ENCODE measurements around the gene CEMP1. TPM values are rescaled to one million over a fixed set of nuclear protein-coding genes. Genes with fewer than 3 reads are reported as not detected.

Gene CEMP1
- total RNA-seq, 1 donor from 2014 or later, result not detected

DNA sequence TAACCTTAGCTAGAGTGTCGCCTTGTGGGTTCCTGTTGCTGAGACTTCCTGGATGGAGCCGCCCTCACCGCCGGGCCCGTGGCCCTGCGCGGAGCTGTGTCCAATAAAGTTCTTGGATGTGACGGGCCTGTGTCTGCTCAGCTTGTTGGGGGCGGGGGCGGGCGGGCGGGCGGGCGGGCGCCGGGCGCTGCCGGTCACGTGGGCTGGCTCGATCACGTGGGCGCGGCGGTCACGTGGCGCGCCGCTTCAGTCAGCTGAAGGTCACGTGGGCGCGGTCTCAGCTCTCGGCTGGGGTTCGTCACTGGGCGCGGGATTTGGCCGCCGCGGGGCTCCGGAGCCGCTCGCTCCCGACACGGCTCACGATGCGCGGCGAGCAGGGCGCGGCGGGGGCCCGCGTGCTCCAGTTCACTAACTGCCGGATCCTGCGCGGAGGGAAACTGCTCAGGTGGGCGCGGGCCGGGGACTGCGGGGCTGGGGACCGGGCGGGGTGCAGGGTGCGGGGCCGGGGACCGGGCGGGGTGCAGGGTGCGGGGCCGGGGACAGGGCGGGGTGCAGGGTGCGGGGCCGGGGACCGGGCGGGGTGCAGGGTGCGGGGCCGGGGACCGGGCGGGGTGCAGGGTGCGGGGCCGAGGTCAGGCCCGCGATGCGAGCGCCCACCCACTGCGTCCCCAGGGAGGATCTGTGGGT lies 11.0 kb downstream of the CEMP1 start, which contains the start of gene AMDHD2:
TSS of gene AMDHD2 (plus strand) at position 275 of the 687 bp plus-strand sequence. CDS start at position 363, 88 bp downstream.
- no peaks in the 10 kb centered on the region for H3K27me3 Mint-ChIP-seq
- H3K4me3 Mint-ChIP-seq, result peak within 1 kb of the TSS; percentile 86
- H3K36me3 Mint-ChIP-seq (ENCODE audit: low read depth), result peaks cover 35% of the 10 kb centered on the region
- H3K4me1 Mint-ChIP-seq, result peaks cover 46% of the 10 kb centered on the region
- H3K9me3 Mint-ChIP-seq, result no peaks in the 10 kb centered on the region
- peak; percentile 97 for DNase-seq
- intact Hi-C loops (cut with micrococcal nuclease), result no loop called here
- peak within 1 kb of the TSS; percentile 91 for H3K27ac Mint-ChIP-seq

DNA sequence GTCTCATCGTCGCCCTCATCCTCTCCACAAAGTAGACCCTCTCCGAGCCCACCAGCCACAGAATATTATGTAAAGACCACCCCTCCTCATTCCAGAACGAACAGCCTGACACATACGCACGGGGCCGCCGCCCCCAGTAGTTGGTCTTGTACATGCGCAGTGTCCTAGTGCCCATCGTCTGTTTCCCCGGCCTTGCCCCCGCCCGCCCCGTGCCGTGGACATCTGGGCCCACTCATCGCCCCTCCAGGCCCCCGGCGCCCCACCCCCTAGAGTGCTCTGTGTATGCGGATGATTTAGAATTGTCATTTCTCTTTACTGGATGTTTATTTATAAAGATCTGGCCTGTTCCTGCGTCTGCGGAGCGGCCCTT lies 11.5 kb downstream of the CEMP1 start:
- peaks cover 48% of the 10 kb centered on the region for H3K4me1 Mint-ChIP-seq
- no peak for DNase-seq
- intact Hi-C loops (cut with micrococcal nuclease), result loop anchor here (10.0 kb wide), 1 partner anchor 85 kb away; no protein-coding TSS in a partner anchor
- no peaks in the 10 kb centered on the region for H3K27me3 Mint-ChIP-seq
- H3K27ac Mint-ChIP-seq, result peak overlapping the region; percentile 91
- no peaks in the 10 kb centered on the region for H3K9me3 Mint-ChIP-seq
- H3K4me3 Mint-ChIP-seq, result peak overlapping the region; percentile 80
- peaks cover 35% of the 10 kb centered on the region for H3K36me3 Mint-ChIP-seq (ENCODE audit: low read depth)

DNA sequence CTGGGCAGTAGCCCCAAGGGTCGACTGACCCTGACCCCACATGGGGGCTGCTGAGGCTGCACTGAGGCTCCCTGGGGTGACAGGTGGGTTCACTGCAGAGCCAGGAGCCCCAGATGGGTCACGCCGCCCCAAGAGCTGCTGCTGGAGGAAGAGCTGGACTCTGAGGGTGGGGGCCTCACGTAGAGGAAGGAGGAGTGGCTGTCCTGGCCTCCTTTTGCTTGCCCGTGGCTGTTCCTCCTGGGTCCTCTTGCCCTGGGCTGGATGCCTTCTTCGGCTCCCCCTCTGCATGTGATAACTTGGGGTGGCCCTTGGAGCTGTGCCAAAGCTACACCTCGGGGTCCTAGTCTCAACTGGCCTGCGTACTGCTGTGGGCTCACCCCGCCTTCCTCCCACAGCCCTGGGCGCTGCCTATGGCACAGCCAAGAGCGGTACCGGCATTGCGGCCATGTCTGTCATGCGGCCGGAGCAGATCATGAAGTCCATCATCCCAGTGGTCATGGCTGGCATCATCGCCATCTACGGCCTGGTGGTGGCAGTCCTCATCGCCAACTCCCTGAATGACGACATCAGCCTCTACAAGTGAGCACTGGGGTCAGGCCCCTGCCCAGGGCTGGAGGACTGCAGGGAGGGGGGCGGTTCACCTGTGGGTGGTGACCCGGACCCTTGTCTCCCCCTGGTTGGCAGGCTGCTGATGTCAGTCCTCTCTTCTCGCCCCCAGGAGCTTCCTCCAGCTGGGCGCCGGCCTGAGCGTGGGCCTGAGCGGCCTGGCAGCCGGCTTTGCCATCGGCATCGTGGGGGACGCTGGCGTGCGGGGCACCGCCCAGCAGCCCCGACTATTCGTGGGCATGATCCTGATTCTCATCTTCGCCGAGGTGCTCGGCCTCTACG lies 12.1 kb downstream of the CEMP1 start:
- Mint-ChIP-seq H3K9me3 (no peaks in the 10 kb centered on the region), H3K36me3 (ENCODE audit: low read depth) (peaks cover 29% of the 10 kb centered on the region), H3K4me3 (peak overlapping the region; percentile 80), H3K27me3 (no peaks in the 10 kb centered on the region), H3K4me1 (peaks cover 44% of the 10 kb centered on the region), H3K27ac (peak overlapping the region; percentile 91)
- intact Hi-C loops (cut with micrococcal nuclease), result loop anchor here (10.0 kb wide), 1 partner anchor 86 kb away; no protein-coding TSS in a partner anchor
- no peak for DNase-seq

DNA sequence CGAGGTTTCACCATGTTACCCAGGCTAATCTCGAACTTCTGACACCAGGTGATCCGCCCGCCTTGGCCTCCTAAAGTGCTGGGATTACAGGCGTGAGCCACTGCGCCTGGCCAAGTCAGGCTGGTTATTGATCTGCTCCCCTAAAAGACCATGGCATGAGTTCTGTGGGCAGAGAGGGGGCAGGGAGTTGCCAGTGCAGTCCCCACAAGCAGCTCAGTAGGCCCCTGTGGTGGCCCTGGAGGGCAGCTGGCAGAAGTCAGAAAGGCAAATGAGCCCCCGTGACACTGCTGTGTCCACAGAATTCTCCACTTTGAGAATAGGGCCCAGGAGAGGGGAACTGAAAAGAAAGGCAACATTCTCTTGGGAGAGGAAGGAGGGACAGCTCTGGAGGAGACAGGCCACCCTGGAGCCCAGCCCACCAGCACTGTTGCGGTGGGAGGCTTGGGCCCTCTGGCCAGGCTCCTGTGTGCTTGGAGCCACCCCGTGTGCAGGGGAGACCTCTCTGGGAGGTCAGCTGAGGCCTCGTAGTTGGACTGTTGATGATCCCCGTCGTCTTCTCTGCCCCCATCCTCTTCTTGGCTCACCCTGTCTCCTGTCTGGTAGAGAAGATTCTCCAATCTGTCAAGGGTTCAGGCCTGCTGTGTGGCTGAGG lies 13.1 kb downstream of the CEMP1 start:
- H3K4me1 Mint-ChIP-seq, result peaks cover 42% of the 10 kb centered on the region
- H3K36me3 Mint-ChIP-seq (ENCODE audit: low read depth), result peaks cover 24% of the 10 kb centered on the region
- DNase-seq, result no peak
- H3K4me3 Mint-ChIP-seq, result no peak overlapping the region
- H3K9me3 Mint-ChIP-seq, result no peaks in the 10 kb centered on the region
- intact Hi-C loops (cut with micrococcal nuclease), result loop anchor here (10.0 kb wide), 1 partner anchor 87 kb away; no protein-coding TSS in a partner anchor
- no peaks in the 10 kb centered on the region for H3K27me3 Mint-ChIP-seq
- H3K27ac Mint-ChIP-seq, result peak overlapping the region; percentile 53

DNA sequence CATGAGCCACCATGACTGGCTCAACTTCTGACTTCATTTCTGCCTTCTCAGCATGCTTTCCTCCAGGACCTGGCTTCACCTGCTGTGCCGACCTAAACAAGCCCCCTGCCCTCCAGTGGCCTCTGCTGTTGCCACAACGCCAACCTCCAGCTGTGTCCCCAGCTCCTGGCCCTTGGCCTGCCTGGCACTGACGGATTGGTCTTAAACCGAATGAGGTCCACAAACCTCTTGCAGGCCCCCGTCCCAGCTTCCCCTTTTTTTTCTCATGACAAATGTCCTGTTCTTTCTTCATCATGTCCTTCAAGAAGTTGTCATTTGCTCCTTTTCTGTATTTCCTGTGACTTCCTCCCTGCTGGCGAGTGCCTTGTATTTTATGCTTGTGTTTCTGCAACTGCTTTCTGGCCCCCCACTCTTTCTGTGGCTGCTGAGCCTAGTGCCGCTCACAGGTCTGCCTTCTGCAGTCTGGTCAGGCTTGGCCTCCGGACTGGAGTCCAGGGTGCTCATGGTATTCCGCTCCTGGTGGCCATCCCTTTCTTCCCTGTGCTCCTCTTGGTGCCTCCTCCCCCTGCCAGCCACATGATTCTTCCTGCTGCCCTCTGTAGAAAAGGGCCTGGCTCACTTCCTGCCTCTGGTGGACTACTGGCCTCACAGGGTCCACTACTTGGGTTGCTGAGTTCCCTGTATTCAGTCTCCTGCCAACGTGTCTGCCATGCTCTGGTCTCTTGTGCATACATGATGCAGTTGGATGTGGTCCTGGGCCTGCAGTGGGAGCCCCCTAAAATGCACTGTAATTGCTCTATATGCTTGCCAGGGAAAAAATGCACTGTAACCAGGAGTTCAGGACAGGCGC lies 14.6 kb downstream of the CEMP1 start:
- Mint-ChIP-seq H3K27me3 (peaks cover 3% of the 10 kb centered on the region), H3K4me1 (peaks cover 54% of the 10 kb centered on the region), H3K27ac (peak overlapping the region; percentile 76), H3K36me3 (ENCODE audit: low read depth) (peaks cover 22% of the 10 kb centered on the region), H3K9me3 (no peaks in the 10 kb centered on the region), H3K4me3 (peak overlapping the region; percentile 93)
- intact Hi-C loops (cut with micrococcal nuclease), result loop anchor here (10.0 kb wide), 1 partner anchor 88 kb away; no protein-coding TSS in a partner anchor
- DNase-seq, result no peak

DNA sequence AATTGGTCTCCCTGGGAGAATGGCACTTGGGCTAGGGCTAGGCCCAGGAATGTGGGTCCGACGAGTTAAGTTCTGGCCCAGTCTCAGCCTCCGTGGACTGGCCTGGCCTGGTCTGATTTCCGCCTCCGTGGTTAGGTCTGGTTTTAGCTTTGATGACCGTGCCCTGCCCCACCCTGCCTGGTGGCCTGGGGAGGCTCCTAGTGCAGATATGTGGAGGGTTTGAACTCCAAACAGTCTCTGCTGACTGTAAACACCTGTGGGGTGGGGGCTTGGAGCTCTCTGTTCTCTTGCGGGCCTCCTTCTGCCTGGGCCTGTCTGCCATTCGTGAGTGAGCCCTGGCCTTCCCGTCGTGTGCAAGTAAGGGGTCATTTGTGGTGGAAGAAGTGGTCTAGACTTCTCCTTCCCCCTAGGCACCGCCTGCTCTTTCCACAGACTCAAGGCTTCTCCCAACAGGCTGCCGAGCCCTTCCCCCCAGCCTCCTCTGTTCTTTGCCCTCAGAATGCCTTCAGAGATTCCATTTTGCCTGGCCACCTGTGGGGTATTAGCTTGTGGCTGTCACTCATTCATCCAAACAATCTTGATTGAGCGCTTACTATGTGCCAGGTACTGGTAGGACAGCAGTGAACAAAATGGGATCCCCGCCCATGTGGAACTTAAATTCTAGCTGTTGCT lies 15.9 kb downstream of the CEMP1 start:
- Mint-ChIP-seq H3K36me3 (ENCODE audit: low read depth) (peaks cover 16% of the 10 kb centered on the region), H3K4me3 (peak overlapping the region; percentile 93), H3K9me3 (no peaks in the 10 kb centered on the region), H3K27ac (peak overlapping the region; percentile 91), H3K4me1 (peaks cover 47% of the 10 kb centered on the region), H3K27me3 (peaks cover 6% of the 10 kb centered on the region)
- peak; percentile 67 for DNase-seq
- intact Hi-C loops (cut with micrococcal nuclease), result loop anchor here (10.0 kb wide), 1 partner anchor 89 kb away; no protein-coding TSS in a partner anchor

DNA sequence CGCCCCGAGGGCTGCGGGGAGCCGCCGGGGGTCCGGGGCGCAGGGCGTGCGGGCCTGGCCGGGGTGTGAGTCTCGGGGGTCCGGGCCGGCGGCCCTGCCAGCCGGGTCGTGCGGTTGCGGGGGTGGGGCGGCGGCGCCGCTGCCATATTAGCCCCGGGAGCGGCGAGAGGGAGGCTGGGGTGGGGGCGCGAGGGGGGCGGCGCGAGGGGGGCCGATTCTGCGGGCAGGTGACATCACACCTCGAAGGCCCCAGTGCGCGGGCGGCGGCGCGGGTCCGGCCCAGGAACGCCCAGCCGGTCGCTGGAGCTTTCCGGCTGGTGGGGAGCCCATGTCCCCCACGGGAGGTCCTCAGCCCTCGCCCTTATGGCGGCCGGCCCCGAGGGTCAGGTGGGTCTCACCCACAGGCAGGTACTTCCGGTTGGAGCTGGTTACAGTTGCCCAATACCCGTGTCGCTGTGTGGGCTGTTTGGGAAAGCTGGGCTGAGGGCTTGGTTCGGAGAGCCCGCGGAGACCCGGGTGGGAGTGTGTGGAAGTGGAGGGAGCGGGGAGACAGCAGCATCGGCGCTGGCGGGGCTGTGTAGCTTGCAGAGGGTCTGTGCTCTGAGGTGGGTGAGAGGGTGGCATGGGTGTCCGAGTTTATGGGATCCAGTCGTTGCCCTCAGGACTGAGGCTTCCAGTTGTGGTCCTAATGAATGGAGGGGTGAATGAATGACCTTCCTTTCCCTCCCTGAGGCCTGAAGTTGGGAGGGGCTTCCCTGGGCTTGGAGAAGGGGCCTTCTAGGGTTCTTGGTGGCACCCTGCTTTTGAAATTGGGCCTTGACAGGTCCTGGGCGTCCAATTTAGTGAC lies 16.7 kb downstream of the CEMP1 start:
- Mint-ChIP-seq H3K9me3 (no peaks in the 10 kb centered on the region), H3K27ac (peak overlapping the region; percentile 91), H3K36me3 (ENCODE audit: low read depth) (peaks cover 11% of the 10 kb centered on the region), H3K27me3 (peaks cover 6% of the 10 kb centered on the region), H3K4me1 (peaks cover 42% of the 10 kb centered on the region), H3K4me3 (peak overlapping the region; percentile 93)
- DNase-seq, result peak; percentile 82
- intact Hi-C loops (cut with micrococcal nuclease), result loop anchor here (5.0 to 10.0 kb wide), 2 partner anchors 90 to 357 kb away; partner anchors contain the start of gene TRAF7

DNA sequence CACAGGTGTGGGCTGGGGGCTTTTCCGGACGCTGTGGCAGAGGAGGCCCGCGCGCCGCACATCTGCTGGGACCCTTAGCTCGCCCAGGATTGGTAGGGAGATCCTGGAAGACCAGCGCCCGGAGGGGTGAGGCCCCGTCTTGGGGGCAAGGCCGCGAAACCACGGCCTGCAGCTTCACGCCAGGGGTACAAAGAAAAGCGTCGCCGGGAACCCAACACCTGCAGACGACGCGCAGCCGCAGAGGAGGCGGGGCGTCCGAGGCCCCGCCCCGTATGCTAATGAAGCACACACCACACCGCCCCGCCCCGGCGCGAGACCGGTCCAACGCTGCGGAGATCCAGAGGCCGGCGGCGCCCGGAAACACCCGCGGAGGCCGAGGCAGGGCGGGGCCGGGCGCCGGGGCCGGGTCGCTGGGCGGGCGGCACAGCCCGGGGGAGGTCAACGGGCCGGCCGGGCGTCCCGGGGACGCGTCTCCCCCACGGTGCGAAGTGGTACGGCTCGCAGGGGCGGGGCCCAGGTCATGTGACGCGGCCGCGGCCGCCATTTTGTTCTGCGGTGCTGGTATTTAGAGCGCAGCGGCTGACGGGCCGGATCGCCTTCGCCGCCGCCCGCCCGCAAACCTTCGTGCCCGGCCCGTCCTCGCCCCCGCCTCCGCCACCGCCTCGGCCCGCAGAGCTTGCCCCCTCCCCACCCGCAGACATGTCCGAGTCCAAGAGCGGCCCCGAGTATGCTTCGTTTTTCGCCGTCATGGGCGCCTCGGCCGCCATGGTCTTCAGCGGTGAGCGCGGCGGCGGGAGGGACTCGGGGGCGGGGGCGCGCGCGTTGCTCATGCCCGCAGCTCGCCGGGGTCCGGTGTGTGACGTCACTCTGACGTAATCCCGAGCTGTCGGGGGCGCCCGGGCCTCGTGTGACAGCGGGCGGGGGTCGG lies 17.5 kb downstream of the CEMP1 start, which contains the start of gene ATP6V0C:
TSS of gene ATP6V0C (plus strand) at position 548 of the 928 bp plus-strand sequence. CDS start at position 700, 152 bp downstream.
- peaks cover 10% of the 10 kb centered on the region for H3K36me3 Mint-ChIP-seq (ENCODE audit: low read depth)
- H3K9me3 Mint-ChIP-seq, result no peaks in the 10 kb centered on the region
- peak within 1 kb of the TSS; percentile 94 for H3K4me3 Mint-ChIP-seq
- peaks cover 6% of the 10 kb centered on the region for H3K27me3 Mint-ChIP-seq
- intact Hi-C loops (cut with micrococcal nuclease), result loop anchor here (1.0 to 10.0 kb wide), 3 partner anchors 19 to 356 kb away; partner anchors contain the start of gene TRAF7
- peaks cover 38% of the 10 kb centered on the region for H3K4me1 Mint-ChIP-seq
- DNase-seq, result peak; percentile 98
- H3K27ac Mint-ChIP-seq, result peak within 1 kb of the TSS; percentile 97

DNA sequence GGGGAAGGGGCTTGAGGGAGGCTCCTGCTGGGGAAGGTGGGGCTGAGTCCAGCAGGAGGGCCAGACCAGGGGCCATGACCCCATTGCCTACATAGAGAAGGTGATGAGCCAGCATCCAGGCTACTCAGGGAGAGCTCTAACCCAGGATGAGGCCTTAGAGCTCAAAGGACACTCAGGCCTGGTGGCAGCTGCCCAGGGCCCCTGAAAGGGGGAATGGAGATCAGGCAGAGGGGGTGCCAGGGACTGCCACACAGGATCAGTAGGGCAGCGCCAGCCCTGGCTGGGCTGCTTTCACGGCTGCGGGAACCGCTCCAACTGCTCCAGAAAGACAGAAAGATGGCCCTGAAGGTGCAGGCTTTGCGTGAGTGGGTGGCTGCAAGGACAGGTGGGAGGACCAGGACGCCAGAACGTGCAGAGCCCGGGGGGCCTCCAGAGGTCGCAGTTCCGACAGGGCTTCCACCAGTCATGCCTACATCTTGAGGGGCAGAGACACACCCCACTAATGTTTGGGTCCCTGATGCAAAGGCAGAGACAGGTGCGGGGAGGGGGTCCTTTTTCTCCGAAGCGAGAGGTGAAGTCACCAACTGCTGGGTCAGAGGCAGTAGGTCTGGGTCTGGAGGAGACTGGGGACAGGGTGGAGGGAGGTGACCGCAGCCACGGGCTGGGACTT lies 18.3 kb downstream of the CEMP1 start:
- DNase-seq, result peak; percentile 70
- Mint-ChIP-seq H3K4me3 (peak overlapping the region; percentile 94), H3K9me3 (no peaks in the 10 kb centered on the region), H3K4me1 (peaks cover 38% of the 10 kb centered on the region), H3K27me3 (peaks cover 6% of the 10 kb centered on the region), H3K27ac (peak overlapping the region; percentile 90), H3K36me3 (ENCODE audit: low read depth) (peaks cover 10% of the 10 kb centered on the region)
- intact Hi-C loops (cut with micrococcal nuclease), result loop anchor here (1.0 to 10.0 kb wide), 3 partner anchors 19 to 356 kb away; partner anchors contain the start of gene TRAF7

DNA sequence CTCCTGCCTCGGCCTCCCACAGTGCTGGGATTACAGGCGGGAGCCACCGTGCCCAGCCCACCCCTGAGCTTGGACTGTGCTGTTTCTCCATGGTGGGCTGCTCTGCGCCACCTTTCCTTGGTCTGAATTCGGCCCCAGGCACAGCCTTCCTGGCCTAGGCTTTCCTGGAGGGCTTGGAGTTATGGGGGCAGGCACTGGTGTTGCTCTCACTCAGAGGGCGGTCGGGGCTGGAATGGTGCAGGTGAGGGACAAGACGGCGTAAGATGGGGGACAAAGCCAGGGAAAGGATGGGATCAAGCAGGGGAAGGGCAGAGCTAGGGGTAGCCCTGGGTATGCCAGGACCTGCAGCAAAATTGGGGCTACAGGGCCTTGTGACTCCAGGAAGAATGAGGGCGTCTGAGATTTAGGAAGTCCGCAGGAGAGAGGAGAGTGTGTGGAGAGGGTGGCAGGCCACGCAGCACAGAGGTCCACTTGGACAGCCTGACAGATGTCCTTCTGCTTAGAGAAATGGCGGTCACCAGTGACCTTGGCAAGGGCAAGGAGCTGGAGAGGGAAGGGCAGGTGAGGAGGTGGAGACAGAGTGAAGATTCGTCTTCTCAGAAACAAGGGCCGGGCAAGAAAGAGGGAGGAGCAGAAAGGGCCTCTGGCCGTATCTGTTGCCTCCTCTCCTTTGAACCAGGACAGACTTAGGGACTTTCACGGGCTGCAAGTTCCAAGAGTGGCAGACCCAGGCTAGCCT lies 19.0 kb downstream of the CEMP1 start:
- H3K4me3 Mint-ChIP-seq, result peak overlapping the region; percentile 94
- DNase-seq, result no peak
- H3K9me3 Mint-ChIP-seq, result no peaks in the 10 kb centered on the region
- H3K27ac Mint-ChIP-seq, result peak overlapping the region; percentile 90
- peaks cover 8% of the 10 kb centered on the region for H3K36me3 Mint-ChIP-seq (ENCODE audit: low read depth)
- H3K4me1 Mint-ChIP-seq, result peaks cover 34% of the 10 kb centered on the region
- intact Hi-C loops (cut with micrococcal nuclease), result loop anchor here (5.0 to 10.0 kb wide), 2 partner anchors 93 to 355 kb away; partner anchors contain the start of gene TRAF7
- peaks cover 6% of the 10 kb centered on the region for H3K27me3 Mint-ChIP-seq

Measured in activated CD4-positive, alpha-beta T cell treated with anti-CD3 and anti-CD28 coated beads, Interleukin-2, amount 10 ng/mL, durations not matched to agents 24 days and 14 days (primary cell).